HG03432 (cell line): ENCODE measurements around the gene ASB18.
"Not testable (repeated sequence)": the region's sequence is repeated elsewhere in the genome, so short reads cannot be mapped to it uniquely, and the experiment has no call there.

ENCODE experiments used
- ATAC-seq: cut with Tn5 transposase; IDR thresholded peaks from one replicate; pipeline ENCODE4 v1.9.1; 2021; ENCODE audit warnings: mild to moderate bottlenecking, moderate library complexity; ENCODE audit not compliant: unreplicated experiment

The ASB18 gene

GRCh38 chr2:236264256-236264655 is at the start of gene ASB18:
ASB18 (minus strand) TSS chr2:236264406; CDS start chr2:236264345, 61 bp downstream.
- ATAC-seq: no peak

DNA sequence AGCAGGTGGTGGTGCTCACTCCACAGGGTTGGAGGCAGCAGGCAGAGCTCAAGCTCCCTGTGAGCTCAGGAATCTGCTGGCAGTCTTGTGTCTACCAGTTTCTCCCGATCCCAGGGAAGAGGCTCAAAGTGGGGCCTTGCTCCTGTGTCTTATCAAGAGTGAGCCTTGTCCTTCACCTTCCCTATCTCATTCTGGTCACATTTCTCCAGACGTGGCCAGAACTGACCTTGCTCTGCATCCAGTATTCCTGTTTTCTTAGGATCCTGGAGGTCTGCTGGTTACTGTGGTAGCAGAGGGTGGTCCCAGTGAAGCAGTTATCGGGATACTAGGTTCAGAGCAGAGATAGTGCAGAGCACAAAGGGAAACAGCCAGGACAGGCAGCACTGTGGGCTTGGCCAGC is 47.1 kb upstream of the ASB18 start:
- no peak for ATAC-seq

DNA sequence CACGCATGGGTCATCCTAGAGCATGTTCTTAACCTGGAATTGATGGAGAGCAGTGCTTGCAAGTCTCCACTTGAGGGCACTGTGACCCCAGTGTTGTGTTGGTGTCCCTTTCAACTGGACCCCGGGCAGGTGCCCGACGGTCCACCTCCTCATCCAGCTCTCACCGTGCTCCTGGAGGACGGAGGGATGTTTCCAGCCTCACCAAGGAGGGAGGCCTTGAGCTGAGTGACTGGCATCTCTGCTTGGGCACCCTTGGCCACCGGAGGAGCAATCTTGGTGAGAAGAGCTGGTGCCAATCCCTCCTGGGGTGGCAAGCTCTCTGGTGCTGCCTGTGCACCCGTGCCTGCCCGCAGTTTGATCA is 45.4 kb upstream of the ASB18 start:
- ATAC-seq: no peak

- ATAC-seq: no peak
Observed at GRCh38 chr2:236308855-236309668, 44.9 kb upstream of the ASB18 start.

GRCh38 chr2:236307641-236308040 is 43.4 kb upstream of the ASB18 start:
- ATAC-seq: no peak

- no peak for ATAC-seq
Observed at GRCh38 chr2:236306825-236307540, 42.8 kb upstream of the ASB18 start.

- no peak for ATAC-seq
Observed at GRCh38 chr2:236305964-236306605, 41.9 kb upstream of the ASB18 start.

DNA sequence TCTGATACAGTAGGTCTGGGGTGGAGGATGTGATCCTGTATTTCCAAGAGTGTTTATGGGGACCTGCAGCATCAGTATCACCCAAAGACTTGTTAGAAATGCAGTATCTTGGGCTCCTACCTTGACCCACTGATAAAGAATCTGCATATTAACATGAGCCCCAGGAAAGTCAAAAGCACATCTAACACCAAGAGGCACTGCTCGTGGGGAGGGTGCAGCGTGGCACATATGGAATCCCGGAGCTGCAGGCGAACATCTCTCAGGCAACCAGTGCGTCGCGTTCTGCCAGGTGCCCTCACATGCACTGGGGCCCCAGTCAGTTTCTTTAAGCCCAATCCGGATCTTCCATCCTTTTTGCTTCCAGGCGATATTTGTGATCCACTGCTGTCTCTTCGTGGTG is 41.3 kb upstream of the ASB18 start:
- ATAC-seq: no peak

DNA sequence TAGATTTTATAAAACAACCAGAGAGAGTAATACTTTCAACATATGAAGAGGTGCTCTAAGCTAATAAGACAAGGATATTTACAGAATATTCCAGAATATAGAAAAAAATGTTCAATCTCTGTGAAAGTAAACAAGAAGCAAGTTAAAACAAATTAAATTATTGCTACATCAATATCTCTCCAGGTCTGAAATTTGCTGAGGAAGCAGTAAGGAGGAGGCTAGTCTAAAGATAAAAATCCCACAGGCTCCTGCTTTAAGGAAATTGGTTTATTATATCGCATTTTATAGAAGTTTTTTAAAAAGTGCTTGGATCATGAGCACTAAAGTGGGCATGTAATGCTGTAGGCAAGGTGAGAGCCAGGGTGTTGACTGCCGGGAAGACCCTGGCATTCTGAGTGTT is 39.7 kb upstream of the ASB18 start:
- no peak for ATAC-seq

DNA sequence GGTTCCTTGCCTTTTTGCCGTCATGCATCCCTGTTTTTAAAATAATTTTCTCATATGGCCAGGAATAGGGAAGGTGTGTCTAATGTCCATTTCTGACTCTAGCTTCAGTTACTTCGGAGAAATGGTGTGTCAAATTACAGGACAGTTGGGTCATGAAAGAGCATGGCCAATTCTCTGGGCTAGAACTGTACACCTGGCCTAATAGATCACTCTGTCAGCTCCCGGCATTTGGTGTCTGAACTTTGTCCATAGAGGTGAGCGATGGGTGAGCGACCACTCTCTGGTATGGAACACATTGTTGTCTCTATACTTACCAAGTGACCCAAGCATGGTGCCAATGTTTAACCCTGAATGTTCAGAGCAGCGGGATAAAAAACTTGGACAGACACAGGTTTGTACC is 38.3 kb upstream of the ASB18 start:
- ATAC-seq: no peak

GRCh38 chr2:236298924-236299475 is 34.8 kb upstream of the ASB18 start:
- ATAC-seq: no peak

DNA sequence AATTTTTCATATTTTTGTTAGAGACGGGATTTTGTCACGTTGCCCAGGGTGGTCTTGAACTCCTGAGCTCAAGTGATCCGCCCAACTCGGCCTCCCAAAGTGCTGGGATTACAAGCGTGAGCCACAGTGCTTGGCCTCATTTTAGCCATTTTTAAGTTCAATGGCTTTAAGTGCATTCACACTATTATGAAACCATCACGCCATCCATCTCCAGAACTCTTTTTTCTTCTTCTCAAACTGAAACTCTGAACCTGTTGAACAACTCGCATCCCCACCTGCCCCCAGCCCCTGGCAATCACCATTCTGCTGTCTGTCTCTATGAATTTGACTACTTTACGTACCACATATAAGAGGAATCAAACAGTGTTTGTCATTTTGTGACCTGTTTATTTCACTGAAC is 31.3 kb upstream of the ASB18 start:
- ATAC-seq: no peak

- ATAC-seq: no peak
Observed at GRCh38 chr2:236294647-236295046, 30.4 kb upstream of the ASB18 start.

DNA sequence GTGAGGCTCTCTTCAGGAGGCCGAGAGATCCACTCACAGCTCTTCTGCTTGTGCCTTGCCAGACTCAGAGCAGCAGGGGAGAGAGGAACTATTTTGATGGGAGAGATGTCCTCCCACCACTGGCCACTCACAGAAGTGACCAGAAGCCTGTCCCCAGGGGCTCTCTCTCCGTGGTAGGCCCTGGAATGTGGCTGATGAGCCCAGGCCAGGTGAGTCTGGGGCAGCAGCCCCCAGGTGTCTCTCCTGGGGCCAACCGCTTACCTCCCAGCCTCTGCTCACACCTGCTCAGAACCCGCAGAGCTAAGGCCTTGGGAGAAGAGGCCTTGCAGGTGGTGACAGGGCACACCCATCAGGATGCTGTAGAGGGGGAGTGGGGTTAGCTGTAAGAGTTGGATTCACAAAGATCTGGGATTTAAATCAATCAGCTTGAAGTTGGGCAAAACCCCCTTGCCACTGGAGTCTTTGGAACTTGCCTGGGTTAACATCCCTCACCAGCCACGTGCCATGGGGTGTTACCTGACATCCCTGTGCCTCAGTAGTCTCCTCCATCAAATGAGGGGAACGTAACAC is 29.1 kb upstream of the ASB18 start:
- ATAC-seq: no peak

GRCh38 chr2:236291911-236292310 is 27.7 kb upstream of the ASB18 start:
- no peak for ATAC-seq

DNA sequence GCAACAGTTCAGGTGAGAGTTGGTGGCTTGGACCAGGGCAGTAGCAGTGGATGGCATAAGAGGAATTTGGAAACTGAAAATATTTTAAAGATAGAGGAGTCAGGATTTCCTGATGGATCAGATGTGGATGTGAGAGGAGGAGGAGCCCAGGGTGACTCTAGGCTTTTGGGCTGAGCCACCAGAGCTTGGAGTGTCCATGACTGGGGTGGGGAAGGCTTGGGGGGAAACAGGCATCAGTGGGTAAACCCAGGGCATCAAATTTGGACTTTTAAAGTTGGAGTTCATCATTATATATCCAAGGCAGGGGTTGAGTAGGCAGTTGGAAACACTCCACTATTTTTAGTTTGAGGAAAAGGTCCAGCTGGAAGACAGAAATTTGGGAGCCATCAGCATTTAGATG is 27.3 kb upstream of the ASB18 start:
- ATAC-seq: no peak

DNA sequence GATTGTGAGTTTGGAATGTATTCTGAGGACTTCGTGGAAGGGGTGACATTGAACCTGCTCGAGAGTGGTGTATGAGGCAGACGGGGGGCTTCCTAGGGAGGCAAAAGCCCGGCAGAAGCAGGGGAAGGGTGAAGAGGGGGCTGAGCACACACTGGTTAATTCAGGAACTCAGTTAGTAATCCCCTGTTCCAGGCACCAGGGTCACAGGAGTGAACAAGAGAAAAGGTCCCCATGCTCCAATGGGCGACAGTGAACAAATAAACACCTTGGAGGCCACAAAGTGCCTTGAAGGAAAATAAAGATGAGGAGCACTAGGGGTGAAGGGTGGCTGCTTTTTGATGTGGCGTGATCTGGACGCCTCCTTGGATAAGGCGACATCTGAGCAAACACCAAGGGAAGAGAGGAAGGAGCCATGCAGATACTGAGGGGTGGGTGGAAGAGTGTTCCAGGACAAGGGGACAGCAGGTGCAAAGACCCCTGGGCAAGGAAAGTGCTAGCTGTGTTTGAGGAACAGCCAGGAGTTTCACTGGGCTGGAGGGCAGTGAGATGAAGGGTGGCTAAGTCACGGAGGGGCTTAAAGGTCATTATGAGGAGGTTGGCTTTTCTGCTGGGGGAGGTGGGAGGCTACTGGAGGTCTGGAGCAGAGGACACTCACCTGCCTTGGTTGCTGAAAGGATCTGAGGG is 26.7 kb upstream of the ASB18 start:
- ATAC-seq: no peak

DNA sequence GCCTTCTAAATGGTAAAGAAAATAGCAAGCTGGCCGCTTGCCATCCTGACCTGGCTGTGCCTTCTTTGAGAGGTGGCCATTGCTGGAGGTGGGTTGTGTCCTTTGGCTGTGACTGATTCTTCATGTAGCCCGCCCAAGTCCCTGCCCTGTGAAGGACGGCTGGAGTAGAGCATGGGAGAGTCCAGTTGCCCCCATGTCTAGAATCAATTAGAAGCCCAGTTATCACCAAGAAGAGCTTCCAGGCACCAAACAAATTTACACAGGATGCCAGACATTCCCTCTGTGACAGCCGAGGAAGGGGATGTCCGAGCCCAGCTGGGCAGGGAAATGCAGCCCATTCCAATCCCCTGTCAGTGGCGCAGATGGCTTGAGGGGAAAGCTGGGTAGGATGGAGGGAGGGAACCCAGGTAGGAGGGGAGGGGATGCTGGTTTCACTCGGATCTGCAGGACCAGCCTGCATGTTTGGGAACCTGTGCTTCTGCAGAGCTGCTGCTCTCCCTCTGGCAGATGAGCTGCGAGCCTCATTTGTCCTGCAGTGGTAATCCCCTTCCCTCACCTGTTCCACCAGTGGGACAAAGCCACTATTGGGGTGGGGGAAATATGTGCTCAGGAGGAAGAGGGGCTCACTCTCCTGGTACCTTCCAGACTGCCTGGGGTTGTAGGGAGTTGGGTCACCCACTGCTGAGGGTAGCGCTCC is 25.7 kb upstream of the ASB18 start:
- no peak for ATAC-seq

DNA sequence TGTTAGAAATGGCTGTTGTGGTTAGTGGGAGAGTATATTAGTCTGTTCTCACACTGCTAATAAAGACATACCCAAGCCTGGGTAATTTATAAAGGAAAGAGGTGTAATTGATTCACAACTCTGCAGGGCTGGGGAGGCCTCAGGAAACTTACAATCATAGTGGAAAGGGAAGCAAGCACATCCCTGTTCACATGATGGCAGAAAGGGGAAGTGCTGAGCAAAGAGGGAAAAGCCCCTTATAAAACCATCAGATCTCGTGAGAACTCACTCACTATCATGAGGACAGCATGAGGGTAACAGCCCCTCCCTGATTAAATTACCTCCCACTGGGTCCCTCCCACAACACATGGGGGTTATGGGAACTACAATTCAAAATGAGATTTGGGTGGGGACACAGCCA is 24.2 kb upstream of the ASB18 start:
- not testable (repeated sequence) for ATAC-seq

GRCh38 chr2:236287656-236288055 is 23.4 kb upstream of the ASB18 start:
- ATAC-seq: no peak
